NCI-H2081 (cell line): ENCODE results near the gene ZNF25.
"Not testable (repeated sequence)": the region's sequence is repeated elsewhere in the genome, so short reads cannot be mapped to it uniquely, and the experiment has no call there.

Experiments
- DNase-seq, 2 experiments: peaks; one replicate each; lab custom pipeline; 2025; lab: John Stamatoyannopoulos, UW

The ZNF25 gene

DNA sequence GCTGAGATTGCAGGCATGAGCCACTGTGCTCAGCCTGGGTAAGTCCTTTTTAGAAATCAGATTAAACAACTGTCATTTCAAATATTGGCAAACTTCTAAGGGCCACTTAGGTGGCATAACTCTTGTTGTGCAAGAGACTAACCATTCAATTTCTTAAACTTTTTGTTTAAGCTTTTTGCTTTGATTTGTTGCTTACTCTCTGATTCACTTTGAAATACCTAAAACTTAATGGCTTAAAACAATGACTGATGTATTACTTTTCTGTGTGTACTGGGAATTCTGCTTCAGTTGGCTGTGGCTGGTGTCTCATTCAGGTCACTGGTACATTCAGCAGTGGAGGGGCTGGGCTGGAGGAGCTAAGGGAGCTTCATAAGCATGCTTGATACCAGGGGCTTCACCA, 28.9 kb downstream of the ZNF25 start:
- no peak for DNase-seq

DNA sequence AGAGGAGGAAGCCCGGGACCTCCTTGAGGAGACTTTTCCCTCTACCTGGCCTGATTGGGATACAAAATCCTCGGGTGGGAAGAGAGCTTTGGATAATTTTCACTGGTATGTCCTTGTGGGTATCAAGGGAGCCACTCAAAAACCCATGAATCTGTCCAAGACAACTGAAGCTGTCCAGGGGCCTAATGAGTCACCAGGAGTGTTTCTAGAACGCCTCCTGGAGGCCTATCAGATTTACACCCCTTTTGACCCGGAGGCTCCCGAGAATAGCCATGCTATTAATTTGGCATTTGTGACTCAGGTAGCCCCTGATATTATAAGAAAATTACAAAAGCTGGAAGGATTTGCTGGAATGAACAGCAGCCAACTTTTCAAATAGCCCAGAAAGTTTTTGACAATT, 38.6 kb downstream of the ZNF25 start:
- DNase-seq = no peak

- no peak for DNase-seq
Measured at GRCh38 chr10:37934791-37935190, 41.7 kb downstream of the ZNF25 start.

DNA sequence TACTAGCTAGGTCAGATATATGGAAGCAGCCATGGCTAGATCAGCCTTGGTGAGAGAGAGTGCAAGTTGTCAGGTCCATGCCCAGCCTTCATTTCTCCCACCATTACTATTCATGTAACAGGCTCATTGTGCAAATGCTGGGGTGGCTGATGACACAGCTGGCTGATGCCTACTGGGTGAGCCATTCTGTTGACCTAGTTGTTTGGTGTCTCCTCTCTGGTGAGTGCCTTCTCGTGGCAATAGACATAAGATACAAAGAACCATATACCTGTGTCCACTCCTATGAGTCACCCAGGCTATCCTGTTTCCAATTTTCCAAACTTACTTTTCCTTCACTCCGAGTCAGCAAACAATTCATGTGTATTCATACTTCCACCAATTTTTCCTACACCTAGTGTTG, 46.0 kb downstream of the ZNF25 start:
- DNase-seq = no peak

GRCh38 chr10:37908165-37908564, 68.3 kb downstream of the ZNF25 start:
- not testable (repeated sequence) for DNase-seq

GRCh38 chr10:37906382-37906781, 70.1 kb downstream of the ZNF25 start:
- no peak for DNase-seq
